Keratinocyte (primary cell): Measurements from ENCODE around the gene KCNC4.

ENCODE experiments used
- CTCF ChIP-seq, 3 experiments: IDR thresholded peaks in 1 of 3; conservative IDR thresholded peaks in 1 of 3; optimal IDR thresholded peaks in 1 of 3; 2 replicates in 2 of 3; 3 replicates in 1 of 3; pipeline versions ENCODE3 to v1.5.1; 2011; ENCODE audit warnings: low read length in 3 of 3, mild to moderate bottlenecking in 3 of 3, moderate library complexity in 2 of 3, control low read depth in 1 of 3, inconsistent platforms in 1 of 3; ENCODE audit not compliant: insufficient read depth in 2 of 3; ENCODE audit errors: extremely low read depth in 1 of 3
- EZH2 ChIP-seq: IDR thresholded peaks from one replicate; pipeline ENCODE4 v1.6.1; 2012; ENCODE audit warnings: inconsistent platforms, mild to moderate bottlenecking, low read length, moderate library complexity

- TF ChIP-seq EZH2 = no peak
- no peak for TF ChIP-seq CTCF (optimal IDR thresholded peaks at IDR 0.05 in 1 of 3, IDR thresholded peaks at IDR 0.05 in 1 of 3, conservative IDR thresholded peaks at IDR 0.05 in 1 of 3; ENCODE audit: extremely low read depth in 1 of 3, insufficient read depth in 2 of 3, low read length in 3 of 3)
Measured at GRCh38 chr1:110213143-110213540, 3.0 kb downstream of the KCNC4 start.
